Keratinocyte (primary cell): ENCODE measurements around the gene KLRC4. TPM values are rescaled to one million over a fixed set of nuclear protein-coding genes. Genes with fewer than 3 reads are reported as not detected.
"Not testable (repeated sequence)": the region's sequence is repeated elsewhere in the genome, so short reads cannot be mapped to it uniquely, and the experiment has no call there.

Source experiments
- DNase-seq: peaks from one replicate; pipeline ENCODE4 v3.0.0-alpha.2; 2011; ENCODE audit warnings: low read depth, missing footprints, low spot score
- FAIRE-seq: peaks from 2 replicates; lab custom pipeline; 2011; peaks lifted over from hg19 to GRCh38; lab: Jason Lieb, UNC
- H2AFZ ChIP-seq: 2 replicates; pipeline ENCODE4 v1.6.0; 2012; ENCODE audit warnings: low read length, control low read depth, inconsistent platforms; ENCODE audit not compliant: control insufficient read depth
- H3K27ac ChIP-seq: 2 replicates; pipeline ENCODE4 v1.5.1; 2011; ENCODE audit warnings: low read length; ENCODE audit not compliant: control insufficient read depth, insufficient read depth
- H3K27me3 ChIP-seq: 3 replicates; pipeline ENCODE4 v1.6.0; 2011; ENCODE audit warnings: low read length; ENCODE audit not compliant: control insufficient read depth, insufficient read depth; ENCODE audit errors: extremely low read depth
- H3K36me3 ChIP-seq, 2 experiments: 2 replicates in 1 of 2; 3 replicates in 1 of 2; pipeline ENCODE4 v1.5.1; 2011; ENCODE audit warnings: low read length in 2 of 2, mild to moderate bottlenecking in 1 of 2; ENCODE audit not compliant: control insufficient read depth in 2 of 2, insufficient read depth in 2 of 2; ENCODE audit errors: extremely low read depth in 1 of 2
- H3K4me1 ChIP-seq: 3 replicates; pipeline ENCODE4 v1.5.1; 2011; ENCODE audit warnings: low read length; ENCODE audit not compliant: control insufficient read depth, insufficient read depth; ENCODE audit errors: extremely low read depth
- H3K4me2 ChIP-seq: 3 replicates; pipeline ENCODE4 v1.6.0; 2011; ENCODE audit warnings: low read depth, low read length; ENCODE audit not compliant: control insufficient read depth, insufficient read depth; ENCODE audit errors: extremely low read depth
- H3K4me3 ChIP-seq, 3 experiments: fragments of 200-600 bp in 1 of 3; sonication (generic) in 1 of 3; 2 replicates in 2 of 3; 3 replicates in 1 of 3; pipeline ENCODE4 v1.5.1; 2011 to 2016; ENCODE audit warnings: low read length in 3 of 3, mild to moderate bottlenecking in 3 of 3, control low read depth in 2 of 3, inconsistent platforms in 1 of 3, low read depth in 1 of 3, mixed read lengths in 1 of 3, mixed run types in 1 of 3, moderate library complexity in 1 of 3; ENCODE audit not compliant: control insufficient read depth in 2 of 3, insufficient read depth in 2 of 3; ENCODE audit errors: extremely low read depth in 1 of 3
- H3K79me2 ChIP-seq: 2 replicates; pipeline ENCODE4 v1.6.0; 2012; ENCODE audit warnings: low read length; ENCODE audit not compliant: control insufficient read depth, insufficient read depth
- H3K9ac ChIP-seq: 3 replicates; pipeline ENCODE4 v1.6.0; 2011; ENCODE audit warnings: low read length; ENCODE audit not compliant: control insufficient read depth, insufficient read depth; ENCODE audit errors: extremely low read depth
- H3K9me1 ChIP-seq: 3 replicates; pipeline ENCODE4 v1.6.0; 2011; ENCODE audit warnings: low read length; ENCODE audit not compliant: control insufficient read depth, insufficient read depth; ENCODE audit errors: extremely low read depth
- H3K9me3 ChIP-seq: 2 replicates; pipeline ENCODE4 v1.5.1; 2012; ENCODE audit warnings: low read depth, low read length; ENCODE audit not compliant: control insufficient read depth
- H4K20me1 ChIP-seq: 3 replicates; pipeline ENCODE4 v1.6.0; 2011; ENCODE audit warnings: low read length; ENCODE audit not compliant: control insufficient read depth, insufficient read depth; ENCODE audit errors: extremely low read depth
- dilution Hi-C: fragments of 300-500 bp; cut with MboI; formaldehyde crosslinking; loops from one replicate; pipeline ENCODE4 v1.7.0; 2020; ENCODE audit warnings: low sequenced_read_pairs; ENCODE audit not compliant: extremely low pct_ligation_motif_present
- polyA plus RNA-seq, 5 experiments: library from polyadenylated mRNA; depleted of rRNA in 3 of 5; stranded (reverse) in 3 of 5; stranded (forward) in 1 of 5; unstranded in 1 of 5; fragments of >200 nt; gene quantifications; 1 replicate in 1 of 5; 2 replicates in 3 of 5; 3 replicates in 1 of 5; pipeline versions ENCODE4 v1.2.1 to v1.2.3, GENCODE V29; 2011 to 2012; ENCODE audit warnings: missing spikeins in 2 of 5, low read depth in 1 of 5, low replicate concordance in 1 of 5

KLRC4 gene
- polyA plus RNA-seq, 1 donor (not counting 4 experiments of a cell fraction or from before 2014, with no cell fraction given) = not detected

DNA sequence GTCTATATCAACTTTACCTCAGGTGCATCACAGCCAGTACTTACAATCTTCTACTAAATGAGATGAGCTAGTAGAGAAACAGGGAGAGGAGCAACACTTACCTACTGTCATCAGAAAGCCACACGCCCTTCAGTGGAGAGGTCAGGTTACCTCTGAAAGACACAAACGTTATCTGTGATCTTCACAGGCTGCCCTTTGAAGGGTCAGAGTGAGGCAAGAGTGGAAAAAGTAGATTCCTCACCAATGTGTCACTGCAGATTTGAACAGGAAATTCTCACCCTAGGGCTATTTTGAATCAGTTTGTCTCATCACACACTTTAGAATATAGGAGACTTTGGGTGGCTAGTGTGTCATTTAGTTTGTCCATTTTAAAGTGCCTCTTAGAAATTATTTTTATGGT lies 28.0 kb upstream of the KLRC4 start:
- H2AFZ ChIP-seq, H3K4me3 ChIP-seq, H3K79me2 ChIP-seq, H3K9me3 ChIP-seq, H3K9me1 ChIP-seq, H4K20me1 ChIP-seq, H3K4me1 ChIP-seq, H3K27me3 ChIP-seq, H3K27ac ChIP-seq, H3K9ac ChIP-seq, H3K36me3 ChIP-seq, DNase-seq, H3K4me2 ChIP-seq, dilution Hi-C loops: not testable (repeated sequence)
- peak; percentile 97 for FAIRE-seq

DNA sequence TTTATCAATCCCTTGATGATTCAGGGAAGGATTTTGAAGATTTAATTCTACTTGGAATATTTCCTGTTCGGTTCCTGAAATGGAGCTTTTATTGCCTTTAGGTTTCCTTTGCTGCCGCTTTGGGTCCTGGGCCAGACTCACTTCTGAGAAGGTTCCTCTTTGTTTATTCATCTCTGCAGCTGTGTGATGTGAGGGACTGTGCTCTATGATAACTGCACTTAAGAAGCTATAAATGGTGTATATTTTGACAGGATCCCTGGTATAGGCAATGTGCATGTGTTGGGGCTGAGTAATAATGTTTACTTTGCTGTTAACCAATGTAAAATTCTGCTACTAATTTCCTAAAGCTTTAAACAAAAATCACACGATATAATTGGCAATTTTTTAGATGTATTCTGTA lies 26.3 kb upstream of the KLRC4 start, which contains the start of gene KLRC2:
TSS of gene KLRC2 (minus strand) at position 195 of the 400 bp plus-strand sequence. CDS start at position 171, 24 bp downstream.
- H3K4me2 ChIP-seq, dilution Hi-C loops, H3K27me3 ChIP-seq, H2AFZ ChIP-seq, H3K9me3 ChIP-seq, H3K4me1 ChIP-seq, H3K9me1 ChIP-seq, H3K27ac ChIP-seq, H3K9ac ChIP-seq, H3K36me3 ChIP-seq, H3K79me2 ChIP-seq, FAIRE-seq, H4K20me1 ChIP-seq, DNase-seq, H3K4me3 ChIP-seq: not testable (repeated sequence)

DNA sequence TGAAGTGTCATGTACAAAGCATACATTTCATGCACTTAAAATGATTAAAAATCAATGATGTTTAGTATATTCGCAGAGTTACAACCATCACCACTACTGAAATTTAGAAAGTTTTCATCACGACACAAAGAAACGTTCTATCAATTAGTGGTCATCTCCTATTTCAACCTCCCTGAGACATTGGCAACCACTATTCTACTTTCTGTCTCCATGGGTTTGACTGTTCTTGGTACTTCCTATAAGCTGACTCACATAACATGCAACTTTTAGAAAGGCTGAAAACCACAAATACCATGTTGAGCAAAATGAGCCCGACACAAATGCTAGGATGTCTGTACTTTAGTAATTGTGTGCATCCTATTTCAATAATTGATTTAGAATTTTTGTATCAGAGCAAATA lies 21.1 kb upstream of the KLRC4 start:
- H3K4me2 ChIP-seq, H3K4me3 ChIP-seq, H2AFZ ChIP-seq, dilution Hi-C loops, DNase-seq, H3K79me2 ChIP-seq, H4K20me1 ChIP-seq, H3K9me1 ChIP-seq, H3K27ac ChIP-seq, H3K9me3 ChIP-seq, H3K27me3 ChIP-seq, H3K4me1 ChIP-seq, H3K36me3 ChIP-seq, H3K9ac ChIP-seq: not testable (repeated sequence)
- peak; percentile 52 for FAIRE-seq

DNA sequence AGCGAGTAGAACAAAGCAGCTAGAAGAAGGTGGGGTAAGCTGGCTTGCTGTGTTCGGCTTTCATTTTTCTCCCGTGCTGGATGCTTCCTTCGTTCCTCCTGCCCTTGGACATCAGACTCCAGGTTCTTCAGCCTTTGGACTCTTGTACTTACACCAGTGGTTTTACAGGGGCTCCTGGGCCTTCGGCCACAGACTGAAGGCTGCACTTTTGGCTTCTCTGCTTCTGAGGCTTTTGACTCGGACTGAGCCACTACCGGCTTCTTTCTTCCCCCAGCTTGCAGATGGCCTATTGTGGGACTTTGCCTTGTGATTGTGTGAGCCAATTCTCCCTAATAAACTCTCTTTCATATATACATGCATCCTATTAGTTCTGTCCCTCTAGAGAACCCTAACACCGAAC lies 16.4 kb upstream of the KLRC4 start:
- dilution Hi-C loops, H3K9me3 ChIP-seq, H3K4me1 ChIP-seq, FAIRE-seq, H3K27me3 ChIP-seq, H4K20me1 ChIP-seq, DNase-seq, H3K4me3 ChIP-seq, H3K9me1 ChIP-seq, H3K79me2 ChIP-seq, H3K36me3 ChIP-seq, H3K9ac ChIP-seq, H2AFZ ChIP-seq, H3K27ac ChIP-seq, H3K4me2 ChIP-seq: not testable (repeated sequence)

DNA sequence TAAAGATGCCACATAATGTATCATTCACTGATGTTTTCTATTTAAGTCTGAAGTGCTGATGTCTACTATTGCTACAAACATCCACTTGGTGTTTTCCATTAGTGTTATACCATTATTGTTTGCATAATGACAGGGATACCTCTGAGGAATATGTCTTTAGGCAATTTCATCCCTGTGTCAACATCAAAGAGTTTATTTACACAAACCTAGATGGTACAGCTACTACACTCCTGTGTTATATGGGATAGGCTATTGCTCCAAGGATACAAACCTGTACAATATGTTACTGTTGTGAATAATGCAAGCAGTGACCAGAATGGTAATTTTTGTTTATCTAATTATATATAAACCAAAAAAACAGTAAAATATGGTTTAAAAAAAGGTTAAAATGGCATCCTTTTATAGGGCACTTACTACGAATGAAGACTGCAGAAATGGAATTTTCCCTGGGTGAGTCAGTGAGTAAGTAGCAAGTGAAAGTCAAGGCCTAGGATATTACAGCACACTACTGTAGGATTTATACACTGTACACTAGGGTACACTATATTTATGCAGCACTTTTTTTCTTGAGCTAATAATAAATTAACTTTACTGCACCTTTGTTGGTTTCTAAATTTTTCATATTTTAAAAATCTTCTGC lies 14.8 kb upstream of the KLRC4 start:
- H3K4me2 ChIP-seq, H3K36me3 ChIP-seq, DNase-seq, H3K4me1 ChIP-seq, H3K27ac ChIP-seq, H4K20me1 ChIP-seq, H3K27me3 ChIP-seq, H2AFZ ChIP-seq, H3K79me2 ChIP-seq, H3K9ac ChIP-seq, dilution Hi-C loops, H3K9me3 ChIP-seq, H3K9me1 ChIP-seq, H3K4me3 ChIP-seq: not testable (repeated sequence)
- peak; percentile 86 for FAIRE-seq
